Breast epithelium (tissue), 3 donors: ENCODE data around the gene CENPS.

ENCODE experiments used
- CTCF ChIP-seq, 3 donors: fragments of 450-650 bp; IDR thresholded peaks; one replicate each; pipeline ENCODE4 v1.5.1; 2016 to 2017; ENCODE audit warnings: antibody characterized with exemption in 3 of 3, mild to moderate bottlenecking in 3 of 3, moderate library complexity in 3 of 3
- POLR2A ChIP-seq: fragments of 450-650 bp; IDR thresholded peaks from one replicate; pipeline ENCODE4 v1.6.1; 2016; ENCODE audit warnings: antibody characterized with exemption, mild to moderate bottlenecking, moderate library complexity
- POLR2AphosphoS5 ChIP-seq, 3 donors: sonication (generic); formaldehyde crosslinking; IDR thresholded peaks; one replicate each; pipeline ENCODE4 v1.6.1; 2017; ENCODE audit warnings: antibody characterized with exemption in 3 of 3

GRCh38 chr1:10387677-10388386, 42.4 kb upstream of the CENPS start:
- TF ChIP-seq CTCF (IDR thresholded peaks at IDR 0.05) = no peak
- no peak for TF ChIP-seq POLR2A
- TF ChIP-seq POLR2AphosphoS5 (IDR thresholded peaks at IDR 0.05) = no peak
